Kidney glomerular epithelial cell (primary cell): ENCODE measurements around the gene KCNJ13.
A peak's percentile ranks its signal among the peaks of the same experiment; 100 is the strongest.

Experiments used
- DNase-seq: peaks from one replicate; lab custom pipeline; 2025; lab: John Stamatoyannopoulos, UW

KCNJ13 gene

DNA sequence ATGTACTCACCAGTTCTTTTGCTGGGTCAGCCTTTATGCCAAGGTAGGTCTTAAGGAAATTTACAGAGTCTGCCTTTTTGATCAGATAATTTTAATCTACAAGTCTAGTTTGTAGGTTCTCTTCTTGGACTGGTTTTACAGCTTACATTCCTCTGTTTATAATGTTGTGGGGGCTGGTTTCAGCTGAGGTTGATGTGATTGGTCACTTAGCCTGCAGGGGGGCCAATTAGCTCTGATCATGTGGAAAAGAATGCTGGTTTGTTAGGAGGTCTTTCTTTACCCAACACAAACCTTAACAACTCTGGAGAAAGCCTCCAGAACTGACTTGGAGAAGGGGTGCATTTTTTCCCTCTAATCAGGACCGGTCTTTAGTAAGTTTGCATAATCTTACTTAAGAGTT lies at the start of gene KCNJ13:
KCNJ13 (minus strand) TSS at position 131 of the 400 bp plus-strand sequence. CDS start 5,203 bp downstream, outside the sequence.
- no peak for DNase-seq

DNA sequence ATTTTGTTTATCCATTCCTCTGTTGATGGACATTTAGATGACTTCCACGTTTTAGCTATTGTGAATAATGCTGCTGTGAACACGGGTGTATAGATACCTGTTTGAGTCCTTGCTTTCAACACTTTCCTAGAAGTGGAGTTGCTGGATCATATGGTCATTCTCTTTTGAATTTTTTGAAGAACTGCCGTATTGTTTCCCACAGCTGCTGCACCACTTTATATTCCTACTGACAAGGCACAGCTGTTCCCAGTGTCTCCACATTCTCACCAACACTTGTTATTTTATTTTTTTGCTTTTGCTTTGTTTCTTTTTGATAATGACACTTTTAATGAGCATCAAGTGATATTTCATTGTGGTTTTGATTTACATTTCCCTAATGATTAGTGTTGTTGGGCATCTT lies 41.4 kb upstream of the KCNJ13 start:
- DNase-seq: no peak

DNA sequence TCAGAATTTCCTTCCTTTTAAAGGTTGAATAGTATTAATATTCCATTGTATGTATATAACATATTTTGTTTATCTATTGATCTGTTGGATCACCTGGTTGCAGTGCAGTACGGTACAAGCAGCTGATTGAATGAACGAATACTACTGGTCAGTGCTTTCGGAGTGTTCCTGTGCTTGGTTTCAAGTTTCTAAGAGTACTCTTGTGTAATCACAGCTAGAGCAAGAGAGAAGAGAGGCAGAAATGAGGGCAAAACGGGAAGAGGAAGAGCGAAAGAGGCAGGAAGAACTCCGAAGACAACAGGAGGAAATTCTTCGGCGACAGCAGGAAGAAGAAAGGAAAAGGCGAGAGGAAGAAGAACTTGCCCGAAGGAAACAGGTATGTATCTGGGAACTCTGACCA lies 40.3 kb upstream of the KCNJ13 start:
- DNase-seq: no peak

DNA sequence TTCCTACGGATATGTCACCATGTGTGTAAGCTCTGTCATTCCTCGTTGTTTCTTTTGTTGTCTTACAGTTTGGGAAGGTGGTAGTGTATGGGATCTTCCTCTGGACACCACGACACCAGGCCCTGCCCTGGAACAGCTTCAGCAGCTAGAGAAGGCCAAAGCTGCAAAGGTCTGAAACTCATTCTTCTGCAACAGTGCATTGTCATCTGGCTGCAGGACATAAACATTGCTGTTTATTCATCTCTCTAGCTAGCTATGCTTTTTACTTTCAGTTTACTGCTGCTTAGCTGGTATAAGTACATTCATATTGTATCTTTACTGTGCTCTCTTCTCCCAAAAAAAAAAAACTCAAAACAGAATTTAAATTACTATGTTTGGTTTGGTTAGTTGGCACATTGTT lies 39.2 kb upstream of the KCNJ13 start:
- no peak for DNase-seq

DNA sequence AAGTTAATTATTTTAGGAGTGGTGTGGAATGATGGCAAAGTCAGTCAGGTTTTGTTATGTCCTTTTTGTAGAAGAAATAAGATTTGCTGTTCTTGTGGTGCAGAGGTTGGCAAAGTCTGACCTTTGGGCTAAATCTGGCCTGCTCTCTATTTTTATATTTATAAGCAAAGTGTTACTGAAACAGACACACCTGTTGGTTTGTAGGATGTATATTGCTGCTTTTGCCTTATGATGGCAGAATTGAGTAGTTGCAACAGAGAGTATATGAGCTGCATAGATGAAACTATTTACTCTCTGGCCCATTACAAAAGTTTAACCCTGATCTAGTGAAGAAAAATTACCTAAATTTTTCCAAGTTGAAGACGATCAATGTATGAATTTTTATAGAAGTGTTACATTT lies 34.1 kb upstream of the KCNJ13 start:
- no peak for DNase-seq

DNA sequence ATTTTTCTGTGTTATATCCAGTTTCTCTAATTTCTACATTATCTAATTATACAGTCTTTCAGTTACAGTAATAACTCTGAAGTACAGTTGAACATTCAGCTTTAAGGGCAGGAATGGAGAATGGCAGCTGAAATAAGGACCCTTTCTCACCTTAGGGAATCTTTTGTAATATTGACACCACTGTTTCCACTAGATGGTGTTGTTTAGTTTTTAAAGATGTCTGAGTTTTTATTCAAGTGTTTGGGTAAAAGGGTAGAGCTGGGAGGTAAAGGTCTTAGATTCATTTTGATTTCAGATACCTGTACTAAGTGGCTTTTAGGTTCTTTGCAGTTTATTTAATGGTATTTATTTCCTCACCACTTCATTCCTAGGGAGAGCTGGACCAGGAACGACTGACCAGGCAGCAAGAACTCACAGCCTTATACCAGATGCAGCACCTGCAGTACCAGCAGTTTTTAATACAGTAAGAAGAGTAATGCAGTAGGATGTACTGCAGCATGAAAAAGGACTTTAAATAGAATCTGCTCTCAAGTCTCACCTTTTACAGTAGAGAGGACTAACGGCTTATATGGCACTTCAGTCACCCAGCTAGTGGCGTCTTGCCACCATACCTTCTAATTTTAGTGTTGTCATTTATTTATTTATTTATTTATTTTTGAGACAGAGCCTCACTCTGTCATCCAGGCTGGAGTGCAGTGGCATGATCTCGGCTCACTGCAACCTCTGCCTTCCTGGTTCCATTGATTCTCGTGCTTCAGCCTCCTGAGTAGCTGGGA lies 33.2 kb upstream of the KCNJ13 start:
- no peak for DNase-seq

DNA sequence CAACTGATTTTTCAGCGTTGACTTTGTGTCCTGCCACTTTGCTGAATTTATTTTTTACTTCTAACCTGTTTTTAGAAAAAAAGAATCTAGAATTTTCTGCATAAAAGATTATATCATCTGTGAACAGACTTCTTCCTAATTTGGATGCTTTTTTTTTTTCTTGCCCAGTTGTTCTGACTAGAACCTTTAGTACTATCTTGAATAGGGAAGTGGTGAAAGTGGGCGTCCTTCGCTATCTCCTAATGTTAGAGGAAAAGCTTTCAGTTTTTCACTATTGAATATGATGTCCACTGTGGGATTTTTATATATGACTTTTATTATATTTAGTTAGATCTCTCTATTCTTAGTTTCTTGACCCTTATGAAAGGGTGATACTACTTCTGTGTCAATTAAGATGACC lies 25.7 kb upstream of the KCNJ13 start:
- no peak for DNase-seq

DNA sequence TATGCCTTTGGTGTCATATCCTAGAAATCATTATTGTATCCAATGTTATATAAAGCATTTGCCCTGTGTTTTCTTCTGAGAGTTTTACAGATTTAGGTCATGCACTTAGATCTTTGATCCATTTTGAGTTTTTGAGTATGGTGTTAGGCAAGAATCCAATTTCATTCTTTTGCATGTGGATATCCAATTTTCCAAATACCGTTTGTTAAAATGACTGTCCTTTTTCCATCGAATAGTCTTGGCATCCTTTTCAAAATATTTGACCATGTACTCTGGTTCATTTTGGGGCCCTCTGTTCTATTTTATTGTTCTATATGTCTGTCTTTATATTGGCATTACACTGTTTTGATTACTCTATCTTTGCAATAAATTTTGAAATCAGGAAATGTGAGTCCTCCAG lies 23.8 kb upstream of the KCNJ13 start:
- DNase-seq: no peak

DNA sequence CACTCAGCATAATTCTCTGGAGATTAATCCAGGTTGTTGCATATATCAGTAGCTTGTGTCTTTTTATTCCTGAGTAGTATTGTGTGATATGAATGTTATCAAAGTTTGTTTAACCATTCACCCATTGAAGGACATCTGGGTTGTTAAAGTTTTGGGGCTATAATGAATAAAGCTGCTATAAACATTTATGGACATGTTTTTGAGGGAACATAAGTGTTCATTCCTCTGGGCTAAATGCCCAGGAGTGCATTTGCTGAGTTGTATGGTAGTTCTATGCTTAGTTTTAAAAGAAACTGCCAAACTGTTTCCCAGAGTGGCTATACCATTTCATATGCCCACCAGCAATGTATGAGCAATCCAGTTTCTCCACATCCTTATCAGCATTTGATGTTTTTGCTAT lies 21.8 kb upstream of the KCNJ13 start:
- DNase-seq: no peak

DNA sequence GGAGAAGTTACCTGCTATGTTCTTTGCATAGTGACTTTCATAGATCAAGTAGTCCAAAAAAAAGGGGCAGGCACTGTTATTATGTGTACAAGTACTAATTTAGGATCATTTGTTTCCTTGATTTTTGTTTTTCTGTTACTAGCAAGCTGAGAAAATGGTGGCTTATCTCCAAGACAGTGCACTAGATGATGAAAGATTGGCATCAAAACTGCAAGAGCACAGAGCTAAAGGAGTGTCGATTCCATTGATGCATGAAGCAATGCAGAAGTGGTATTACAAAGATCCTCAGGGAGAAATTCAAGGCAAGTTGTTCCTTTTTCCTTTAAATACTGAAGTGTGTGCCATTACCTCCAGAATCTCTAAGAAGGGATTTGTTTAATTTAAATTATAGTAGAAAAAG lies 19.6 kb upstream of the KCNJ13 start:
- no peak for DNase-seq

DNA sequence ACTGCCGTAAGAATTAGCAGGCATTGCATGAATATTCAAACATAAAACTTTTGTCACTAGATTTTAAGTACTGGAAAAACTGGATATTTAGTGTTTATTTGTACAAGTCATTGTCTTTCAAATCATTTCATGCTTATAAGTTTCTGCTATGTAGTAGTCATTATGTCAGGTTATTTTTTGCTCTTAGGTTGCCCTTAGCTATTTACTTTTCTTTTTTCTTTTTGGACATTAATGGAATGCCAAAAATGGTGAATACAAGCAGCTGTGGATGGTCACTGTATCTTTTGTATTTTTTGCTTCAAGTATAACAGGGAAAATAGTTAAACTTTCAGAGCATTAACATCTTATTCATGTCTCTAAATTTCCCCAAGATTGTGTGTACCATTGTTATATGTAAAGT lies 18.6 kb upstream of the KCNJ13 start:
- no peak for DNase-seq

DNA sequence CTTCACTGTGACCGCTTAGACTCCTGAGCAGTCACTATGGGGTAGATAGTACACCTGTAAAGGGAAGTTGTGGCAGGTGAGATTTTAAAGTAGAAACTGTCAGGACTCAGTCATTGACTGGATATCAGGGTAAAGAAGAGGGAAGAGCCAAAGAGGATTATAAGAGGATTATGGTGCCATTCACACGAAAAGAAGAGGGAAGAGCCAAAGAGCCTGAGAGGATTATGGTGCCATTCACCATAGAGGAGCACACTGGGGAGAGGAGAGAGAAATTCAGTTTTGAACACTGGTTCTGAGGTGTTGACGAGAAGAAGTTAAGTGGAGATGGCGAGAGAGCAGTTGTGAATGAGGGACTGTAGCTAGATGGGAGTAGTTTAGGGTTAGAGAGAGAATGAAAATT lies 16.9 kb upstream of the KCNJ13 start:
- DNase-seq: no peak

DNA sequence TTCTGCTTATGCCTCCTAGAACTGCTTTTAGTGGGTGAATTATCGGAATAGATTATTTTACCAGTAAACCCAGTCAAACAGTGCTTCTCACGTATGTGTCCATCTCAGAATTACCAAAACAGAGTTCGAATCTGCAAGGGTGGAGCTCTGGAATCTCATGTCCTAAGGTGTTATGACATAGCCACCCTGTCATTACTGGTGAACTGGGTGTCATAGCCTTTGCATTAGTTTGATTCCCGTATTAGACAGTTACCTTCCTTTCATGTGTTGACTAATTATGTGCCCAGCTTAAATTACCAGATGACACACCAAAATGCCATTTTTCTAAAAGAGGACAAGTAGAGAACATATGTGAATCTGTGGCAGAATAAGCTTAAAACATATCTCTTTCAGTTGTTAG lies 15.2 kb upstream of the KCNJ13 start:
- DNase-seq: no peak

DNA sequence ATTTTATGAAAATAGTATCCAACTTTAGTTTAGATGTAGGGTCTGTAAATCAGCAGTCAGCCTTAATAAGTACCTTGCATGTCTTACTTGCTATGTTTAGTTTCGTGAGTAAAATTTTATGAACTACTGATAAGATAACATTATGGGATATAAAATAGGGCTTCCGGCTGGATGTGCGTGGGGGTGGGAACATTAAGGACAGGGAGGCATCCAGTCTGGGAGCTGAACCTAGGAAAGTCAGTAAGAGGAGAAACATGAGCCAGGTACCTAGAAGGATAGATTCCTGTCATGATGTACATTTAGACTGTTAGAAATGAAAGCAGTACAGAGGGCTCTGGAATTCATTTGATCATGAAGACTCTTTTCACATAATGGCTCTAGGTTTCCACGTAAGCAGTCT lies 12.7 kb upstream of the KCNJ13 start:
- DNase-seq: no peak

DNA sequence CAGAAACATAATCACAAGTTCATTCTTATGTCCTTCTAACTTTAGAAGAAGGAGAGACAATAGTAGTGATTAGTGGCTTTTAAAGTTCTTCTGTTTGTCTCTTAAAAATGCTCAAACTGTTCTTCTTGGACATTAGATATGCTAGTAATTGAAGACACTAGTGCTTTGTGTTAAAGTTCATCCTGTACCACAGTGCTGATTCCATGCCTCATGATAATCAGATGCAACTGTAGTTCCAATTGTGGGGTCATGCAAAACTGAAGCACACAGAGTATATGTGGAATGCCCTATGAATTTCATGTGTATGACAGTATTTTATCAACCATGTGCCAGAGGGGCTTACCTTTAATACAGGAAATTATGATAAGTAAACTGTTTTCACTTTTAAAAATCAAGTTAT lies 11.4 kb upstream of the KCNJ13 start:
- DNase-seq: no peak

DNA sequence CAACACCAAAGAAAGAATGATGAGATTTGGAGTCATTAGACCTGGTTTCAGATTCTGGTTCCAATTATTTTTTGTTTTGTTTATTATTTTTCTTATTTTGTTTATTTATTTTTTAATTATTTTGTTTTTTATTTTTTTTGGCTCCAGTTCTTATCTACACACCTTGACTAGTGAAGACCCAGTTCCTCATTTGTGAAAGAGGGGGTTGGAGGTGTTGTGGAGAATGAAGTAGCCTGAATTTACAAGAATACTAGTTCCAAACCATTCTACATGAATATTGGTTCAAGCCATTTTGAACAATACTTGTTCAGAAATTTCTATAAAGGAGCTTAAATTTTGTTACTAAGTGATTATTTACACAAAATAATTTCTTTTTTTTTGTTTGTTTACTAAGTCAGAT lies 6.9 kb upstream of the KCNJ13 start:
- DNase-seq: no peak

DNA sequence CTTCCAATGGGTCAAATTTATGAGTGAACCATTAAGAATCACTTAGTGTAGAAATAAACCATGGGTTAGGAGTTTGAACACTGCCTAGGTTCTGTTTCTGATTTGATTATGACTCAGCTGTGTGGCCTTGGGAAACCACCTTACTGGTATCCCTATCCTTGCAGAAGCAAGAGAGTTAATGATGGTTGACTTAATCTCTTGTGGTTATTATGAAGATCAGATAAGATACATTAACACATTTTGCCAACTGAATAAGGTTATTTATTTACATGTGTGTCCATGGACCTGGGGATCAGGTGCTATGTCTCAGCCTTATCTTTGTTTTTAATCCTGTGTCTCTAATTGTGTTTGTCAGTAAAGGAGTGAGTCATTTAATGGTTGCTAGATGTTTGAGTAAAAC lies 5.4 kb upstream of the KCNJ13 start:
- DNase-seq: peak; percentile 97

DNA sequence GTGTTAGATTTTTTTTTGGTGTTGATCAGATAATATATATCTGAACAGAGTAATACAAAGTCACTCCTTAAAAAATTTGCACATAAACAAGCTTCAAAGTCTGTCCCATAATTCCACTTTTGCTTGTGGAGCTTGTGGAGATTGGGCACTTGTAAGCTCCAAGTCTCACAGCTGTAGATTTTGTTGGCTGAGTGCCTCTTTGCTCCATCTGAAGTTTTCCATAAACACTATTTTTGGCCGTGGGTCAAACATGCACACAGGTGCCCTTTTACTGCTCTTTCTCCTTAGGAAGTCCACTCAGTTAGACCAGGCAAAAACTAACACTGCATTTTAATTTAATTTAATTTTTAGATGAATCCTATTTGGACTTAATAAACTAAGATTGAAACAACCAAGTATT lies 3.6 kb upstream of the KCNJ13 start:
- DNase-seq: no peak

DNA sequence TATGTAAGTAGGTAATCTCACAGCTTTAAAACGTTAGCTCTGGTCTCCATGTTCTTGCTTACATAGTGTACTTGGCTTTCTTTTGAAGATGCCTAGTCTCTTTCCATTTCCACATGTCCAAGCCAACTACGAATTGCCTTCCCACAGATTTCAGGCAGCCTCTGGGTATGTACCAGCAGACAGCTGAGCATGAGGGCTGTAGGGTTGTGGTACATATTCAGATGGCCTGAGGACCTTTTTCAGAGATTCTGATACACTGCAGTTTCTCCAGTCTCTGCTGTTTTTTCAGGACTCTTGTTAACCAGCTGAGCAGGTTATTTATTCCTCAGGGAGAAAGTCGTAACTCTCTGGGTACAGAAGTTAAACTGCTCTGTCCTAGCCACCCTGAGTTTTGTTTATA lies 3.1 kb upstream of the KCNJ13 start:
- no peak for DNase-seq

DNA sequence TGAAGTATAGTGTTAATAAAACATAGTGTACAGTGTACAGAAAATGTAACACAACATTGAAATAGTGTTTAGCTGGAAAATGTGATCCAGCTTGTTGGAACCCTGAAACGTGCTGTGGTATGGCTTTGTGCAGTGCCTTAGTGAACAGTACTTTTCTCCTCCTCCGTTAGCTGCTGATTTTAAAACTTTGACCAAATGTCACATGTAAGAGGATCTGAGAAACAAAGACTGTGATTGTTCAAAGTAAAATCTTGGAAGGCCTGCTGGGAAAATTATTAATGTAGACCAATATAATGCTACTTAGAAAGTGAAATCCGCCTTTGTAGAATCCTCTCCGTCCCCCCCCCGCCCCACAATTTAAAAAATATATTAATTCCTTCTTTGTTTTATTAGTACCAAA lies 911 bp upstream of the KCNJ13 start:
- DNase-seq: no peak

DNA sequence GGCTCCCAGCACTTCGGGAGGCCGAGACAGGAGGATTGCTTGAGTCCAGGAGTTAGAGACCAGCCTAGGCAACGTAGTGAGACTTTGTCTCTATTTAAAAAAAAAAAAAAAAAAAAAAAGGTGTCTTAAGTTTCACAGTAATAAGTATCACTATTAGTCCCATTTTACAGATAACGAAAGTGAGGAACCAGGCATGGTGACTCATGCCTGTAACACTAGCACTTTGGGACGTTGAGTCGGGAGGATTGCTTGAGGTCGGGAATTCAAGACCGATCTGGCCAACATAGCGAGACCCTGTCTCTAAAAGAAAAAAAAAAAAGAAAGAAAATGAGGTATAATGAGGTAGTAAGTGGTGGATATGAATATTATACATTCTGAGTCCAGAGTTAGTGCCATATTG lies 2.5 kb downstream of the KCNJ13 start:
- DNase-seq: no peak

DNA sequence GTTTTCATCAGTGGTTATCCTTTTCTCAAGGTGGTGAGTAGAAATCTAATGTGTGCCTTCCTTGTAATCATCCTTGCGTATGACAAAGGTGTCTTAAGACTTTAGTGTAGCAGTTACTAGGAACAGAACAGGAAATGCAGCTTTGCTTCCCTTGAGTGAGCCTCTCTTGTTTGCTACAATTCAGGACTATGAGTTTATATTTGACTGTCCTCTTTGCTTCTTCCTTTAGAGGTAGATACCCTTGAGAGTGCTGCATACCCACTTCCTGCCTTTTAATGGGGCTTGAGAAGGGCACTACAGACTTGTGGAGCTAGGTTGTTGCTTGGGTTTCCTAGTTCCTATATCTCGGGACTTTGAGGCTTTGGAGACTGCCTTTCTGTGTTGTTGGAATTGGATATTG lies 3.8 kb downstream of the KCNJ13 start:
- DNase-seq: no peak

DNA sequence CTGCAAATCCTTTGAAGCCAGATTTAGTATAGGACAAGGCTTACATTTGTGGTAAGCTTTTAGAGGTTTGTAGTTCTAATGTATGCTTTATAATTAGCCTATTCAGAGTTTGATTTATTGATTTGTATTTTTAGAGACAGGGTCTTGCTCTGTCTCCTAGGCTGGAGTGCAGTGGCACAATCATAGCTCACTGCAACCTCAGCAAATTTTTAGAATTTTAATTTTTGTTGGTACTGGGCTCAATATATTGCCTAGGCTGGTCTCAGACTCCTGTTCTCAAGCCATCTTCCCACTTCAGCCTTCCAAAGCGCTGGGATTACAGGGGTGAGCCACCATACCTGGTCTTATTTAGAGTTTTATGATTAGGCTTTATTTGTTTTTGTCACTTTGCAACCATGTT lies 4.5 kb downstream of the KCNJ13 start:
- DNase-seq: no peak

DNA sequence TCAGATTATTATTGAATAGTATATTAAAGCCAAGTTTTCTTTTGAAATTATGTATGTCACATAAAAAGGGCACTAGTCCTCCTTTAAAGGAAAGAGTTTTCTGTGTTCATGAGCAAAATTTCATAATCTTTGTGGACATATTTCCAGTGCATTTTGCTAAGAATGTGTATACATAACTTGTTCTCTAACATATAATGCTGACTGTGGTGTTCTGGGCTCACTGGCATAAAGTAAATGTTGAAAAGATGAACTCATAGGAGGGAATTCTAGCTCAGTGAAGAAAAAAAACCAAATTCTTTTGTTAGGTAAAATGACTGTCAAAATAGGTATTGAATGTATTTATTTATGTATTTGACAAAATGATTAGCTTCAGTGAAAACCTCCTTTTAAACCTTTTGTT lies 6.2 kb downstream of the KCNJ13 start:
- DNase-seq: no peak

DNA sequence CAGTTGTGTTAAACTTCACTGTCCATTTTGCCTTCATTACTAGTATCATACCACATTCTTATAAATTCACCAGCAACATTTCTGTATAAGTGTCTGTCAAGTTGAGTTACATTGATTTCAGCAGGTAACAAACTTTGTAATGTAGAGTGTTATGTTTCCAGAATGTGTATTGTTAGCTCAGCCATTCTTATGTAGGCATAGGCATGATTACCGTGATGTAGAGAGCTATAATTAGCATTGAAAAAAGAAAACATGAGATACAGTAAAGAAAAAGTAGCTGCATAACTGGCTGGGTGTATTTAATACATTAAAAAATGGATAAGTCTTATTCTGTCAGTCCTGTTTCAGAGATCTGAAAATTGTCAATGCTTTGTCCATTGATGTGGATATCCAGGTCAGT lies 8.5 kb downstream of the KCNJ13 start:
- DNase-seq: no peak
